Kidney tubule cell (primary cell): Measurements from ENCODE around the gene ORMDL3.
"Not testable (repeated sequence)": the region's sequence is repeated elsewhere in the genome, so short reads cannot be mapped to it uniquely, and the experiment has no call there.

Source experiments
- DNase-seq: peaks from one replicate; pipeline ENCODE4 v3.0.0-alpha.2; 2018; ENCODE audit warnings: low spot score

ORMDL3 gene

DNA sequence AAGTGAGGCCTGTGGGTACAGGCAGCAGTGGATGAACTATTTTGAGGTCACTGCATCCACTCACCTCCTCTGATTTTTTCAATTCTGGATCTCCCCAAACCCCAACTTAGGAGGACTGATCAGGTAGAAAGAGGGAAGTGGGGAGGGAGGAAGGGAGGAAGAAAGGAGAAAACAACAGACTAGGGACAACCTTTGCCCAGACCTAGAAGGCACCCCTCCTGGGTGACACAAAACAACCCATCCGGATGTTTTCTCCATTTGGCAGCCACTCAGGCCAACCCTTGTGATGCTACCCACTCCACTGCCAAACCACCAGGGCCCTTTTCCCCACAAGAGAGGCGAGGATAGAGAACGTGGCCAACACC, 2.7 kb downstream of the ORMDL3 start:
- DNase-seq, result no peak

GRCh38 chr17:39923836-39924690, 3.3 kb downstream of the ORMDL3 start:
- peak; percentile 14 for DNase-seq

DNA sequence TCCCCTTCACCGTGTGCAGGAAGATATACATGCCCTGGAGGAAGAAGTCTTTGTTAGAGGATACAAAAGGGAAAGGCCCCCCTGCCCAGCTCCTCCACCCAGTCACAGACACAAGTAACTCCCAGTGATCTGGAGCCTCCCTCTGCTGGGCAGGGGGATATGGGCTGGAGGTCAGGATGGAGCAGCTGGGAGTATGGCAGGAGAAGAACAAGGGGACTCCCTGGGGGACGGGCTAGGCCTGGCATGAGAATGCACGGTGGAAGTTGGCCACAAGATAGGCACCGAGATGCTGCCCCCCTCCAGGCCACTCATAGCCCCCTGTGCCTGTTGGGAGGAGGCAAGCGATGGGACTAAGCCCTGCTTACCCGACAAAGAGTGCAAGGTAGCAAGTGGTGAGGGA, 4.2 kb downstream of the ORMDL3 start:
- DNase-seq, result no peak

GRCh38 chr17:39922006-39922405, 5.4 kb downstream of the ORMDL3 start:
- no peak for DNase-seq

GRCh38 chr17:39921323-39921722, 6.1 kb downstream of the ORMDL3 start:
- DNase-seq, result no peak

GRCh38 chr17:39920218-39921210, 6.9 kb downstream of the ORMDL3 start:
- no peak for DNase-seq

- DNase-seq, result no peak
Observed at GRCh38 chr17:39919087-39919683, 8.2 kb downstream of the ORMDL3 start.

DNA sequence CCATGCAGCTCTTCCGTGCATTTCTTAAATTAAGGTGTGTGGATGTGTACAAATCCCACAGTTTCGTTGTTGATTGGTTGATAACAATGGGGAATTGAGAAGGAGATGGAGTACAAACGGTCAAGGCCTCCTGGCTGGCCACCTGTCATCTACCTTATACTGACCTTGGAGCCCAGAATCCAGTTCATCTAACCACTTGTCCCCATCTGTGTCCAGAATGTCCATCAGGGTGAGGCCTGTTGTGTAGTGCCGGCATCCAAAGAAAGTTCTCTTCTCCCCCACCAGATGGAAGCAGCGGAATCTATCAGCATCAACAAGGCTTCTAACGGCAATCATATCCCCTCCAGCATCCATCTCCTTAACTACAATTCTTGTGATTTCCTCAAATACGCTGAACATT, 10.5 kb downstream of the ORMDL3 start:
- no peak for DNase-seq

DNA sequence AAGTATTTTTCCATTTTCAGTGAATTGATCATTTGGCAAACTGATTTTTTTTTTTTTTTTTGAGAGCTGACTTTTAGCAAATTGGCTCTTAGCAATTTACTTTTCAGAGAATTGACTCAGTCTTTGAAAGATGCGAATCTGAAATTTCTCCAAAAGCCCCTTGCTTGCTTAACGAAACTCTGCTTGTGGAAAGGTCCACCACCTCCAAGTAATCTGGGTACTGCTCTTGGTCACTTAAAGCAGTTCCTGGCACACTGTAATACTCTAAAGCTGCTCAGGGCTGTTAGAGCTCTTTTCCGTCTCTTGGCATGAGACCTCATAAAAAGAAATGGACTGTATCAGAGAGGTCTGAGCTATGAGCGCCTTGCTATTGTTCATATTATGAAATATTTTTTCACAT, 11.8 kb downstream of the ORMDL3 start:
- DNase-seq, result no peak

DNA sequence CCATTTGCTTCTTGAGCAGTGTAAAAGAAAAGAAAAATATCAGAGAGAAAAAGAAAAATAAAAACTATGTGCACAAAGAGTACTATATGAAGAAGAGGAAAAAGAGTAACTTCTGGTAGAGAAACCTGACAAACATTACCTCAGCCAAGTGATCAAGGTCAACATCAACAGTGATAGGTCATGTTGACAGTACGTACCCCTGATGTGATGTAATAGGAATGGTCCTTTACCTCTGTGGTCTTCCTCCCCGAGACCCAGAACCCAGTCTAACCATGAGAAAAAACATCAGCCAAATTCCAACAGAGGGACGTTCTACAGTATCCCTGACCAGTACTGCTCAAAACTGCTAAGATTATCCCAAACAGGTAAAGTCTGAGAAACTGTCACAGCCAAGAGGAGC, 13.4 kb downstream of the ORMDL3 start:
- no peak for DNase-seq

DNA sequence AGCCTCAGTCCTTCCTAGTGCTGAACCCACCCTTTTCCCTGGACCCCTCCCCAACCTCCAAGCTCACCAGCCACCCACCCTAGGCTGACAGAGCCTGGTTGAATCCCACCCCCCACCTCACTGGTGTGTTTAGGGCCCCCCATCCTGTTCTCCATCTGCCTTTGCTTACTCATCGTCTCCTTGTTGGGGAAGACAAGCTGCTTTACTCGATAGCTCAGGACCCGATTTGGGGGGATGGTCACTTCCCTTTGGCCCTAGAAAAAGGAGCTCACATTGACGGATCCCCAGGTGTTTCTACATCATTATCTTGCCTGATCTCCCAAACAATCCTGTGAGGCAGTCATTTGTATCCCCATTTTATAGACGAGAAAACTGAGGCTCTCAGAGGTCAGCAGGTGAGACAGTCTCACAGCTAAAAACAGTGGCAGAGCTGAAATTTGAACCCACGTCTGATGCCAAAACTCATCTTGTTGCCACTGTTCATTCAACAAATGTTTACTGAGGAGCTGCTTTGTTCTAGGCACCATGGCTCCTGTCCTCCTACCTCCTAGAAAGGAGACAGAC, 18.5 kb downstream of the ORMDL3 start:
- DNase-seq, result no peak

- no peak for DNase-seq
Observed at GRCh38 chr17:39904990-39905288, 22.5 kb downstream of the ORMDL3 start.

GRCh38 chr17:39903158-39903884, 24.1 kb downstream of the ORMDL3 start:
- DNase-seq, result peak; percentile 7

DNA sequence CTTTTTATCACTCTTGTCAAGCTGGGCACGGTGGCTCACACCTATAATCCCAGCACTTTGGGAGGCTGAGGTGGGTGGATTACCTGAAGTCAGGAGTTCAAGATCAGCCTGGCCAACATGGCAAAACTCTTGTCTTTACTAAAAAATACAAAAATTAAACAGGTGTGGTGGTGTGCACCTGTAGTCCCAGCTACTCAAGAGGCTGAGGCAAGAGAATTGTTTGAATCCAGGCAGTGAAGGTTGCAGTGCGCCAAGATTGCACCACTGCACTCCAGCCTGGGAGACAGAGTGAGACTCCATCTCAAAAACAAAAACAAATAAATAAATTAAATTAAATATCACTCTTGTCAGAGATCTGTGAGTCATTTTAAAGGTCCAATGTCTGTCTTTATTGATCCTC, 25.4 kb downstream of the ORMDL3 start:
- not testable (repeated sequence) for DNase-seq

GRCh38 chr17:39899215-39899614, 28.2 kb downstream of the ORMDL3 start:
- DNase-seq, result no peak

DNA sequence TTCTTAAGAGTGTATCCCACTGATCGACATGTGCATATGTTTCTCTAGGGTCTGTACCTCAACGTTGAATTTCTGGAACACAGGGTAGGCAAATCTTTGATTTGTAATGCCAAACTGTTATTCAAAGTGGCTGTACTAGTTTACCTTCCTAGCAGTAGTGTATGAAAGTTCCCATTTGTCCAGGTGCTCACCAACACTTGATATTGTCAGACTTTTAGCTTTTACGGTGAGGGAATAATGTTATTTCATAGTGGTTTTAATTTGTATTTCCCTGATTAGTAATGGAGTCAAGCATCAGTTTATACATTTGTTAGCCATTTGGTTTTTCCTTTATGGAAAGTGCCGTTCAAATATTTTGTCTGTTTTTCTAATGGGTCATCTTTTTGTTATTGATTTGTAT, 29.3 kb downstream of the ORMDL3 start:
- no peak for DNase-seq

GRCh38 chr17:39894681-39895376, 32.6 kb downstream of the ORMDL3 start:
- DNase-seq, result no peak

DNA sequence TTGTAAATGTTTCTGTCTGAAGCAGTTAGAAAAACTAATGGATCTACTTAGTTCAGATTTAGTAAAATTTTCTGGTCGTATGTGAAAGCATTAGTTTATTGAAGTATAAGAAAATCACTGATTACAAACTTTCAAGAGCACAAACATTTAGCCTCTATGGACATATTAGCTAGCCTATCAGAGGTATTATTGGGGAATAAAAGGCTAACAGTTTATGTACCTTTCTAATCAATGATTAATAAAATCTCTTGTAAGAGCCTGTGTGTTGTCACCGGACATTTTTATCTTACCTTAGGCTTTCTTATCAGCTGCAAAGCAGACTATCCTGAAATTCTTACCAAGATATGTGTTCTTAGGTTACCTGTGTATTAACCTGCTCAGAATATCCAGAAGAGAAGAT, 38.2 kb downstream of the ORMDL3 start:
- DNase-seq, result peak; percentile 2

DNA sequence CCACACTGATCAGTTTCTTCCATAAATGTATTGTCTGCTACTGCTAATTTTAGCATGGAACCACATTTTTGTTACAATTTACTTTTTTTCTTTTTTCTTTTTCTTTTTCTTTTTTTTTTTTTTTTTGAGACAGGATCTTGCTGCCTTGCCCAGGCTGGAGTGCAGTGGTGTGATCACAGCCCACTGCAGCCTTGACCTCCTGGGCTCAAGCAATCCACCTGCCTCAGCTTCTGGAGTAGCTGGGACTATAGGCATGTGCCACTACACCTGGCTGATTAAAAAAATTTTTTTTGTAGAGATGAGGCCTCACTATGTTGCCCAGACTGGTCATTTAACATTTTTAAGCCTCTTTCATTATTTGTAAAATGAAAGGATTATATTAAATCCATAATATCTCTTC, 40.3 kb downstream of the ORMDL3 start:
- no peak for DNase-seq

DNA sequence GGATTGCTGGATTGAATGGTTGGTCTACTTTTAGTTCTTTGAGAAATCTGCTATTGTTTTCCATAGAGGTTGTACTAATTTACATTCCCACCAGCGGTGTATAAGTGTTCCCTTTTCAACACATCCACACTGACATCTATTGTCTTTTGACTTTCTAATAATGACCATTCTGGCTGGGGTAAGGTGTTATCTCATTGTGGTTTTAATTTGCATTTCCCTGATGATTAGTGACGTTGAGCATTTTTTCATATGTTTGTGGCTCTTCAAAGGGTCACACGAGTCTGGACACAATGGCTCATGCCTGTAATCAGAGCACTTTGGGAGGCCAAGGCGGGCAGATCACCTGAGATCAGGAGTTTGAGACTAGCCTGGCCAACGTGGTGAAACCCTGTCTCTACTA, 41.3 kb downstream of the ORMDL3 start:
- DNase-seq, result not testable (repeated sequence)

DNA sequence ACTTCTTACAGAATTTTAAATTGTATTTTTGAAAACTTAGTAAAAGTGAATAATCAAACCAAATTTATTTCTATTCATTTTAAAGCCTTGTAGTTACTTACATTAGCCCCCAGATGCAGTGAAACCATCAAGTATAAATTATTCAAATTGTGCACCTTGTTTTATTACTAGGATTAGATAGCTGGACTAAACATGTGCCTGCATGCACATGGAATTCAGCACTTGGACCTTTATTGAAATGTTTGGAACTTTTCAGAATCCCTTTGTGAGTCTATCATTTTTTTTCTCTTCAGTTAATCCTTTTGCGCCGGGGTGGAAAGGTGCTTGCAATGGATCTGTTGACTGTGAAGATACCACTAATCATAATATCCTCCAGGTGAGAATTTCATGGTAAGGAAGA, 54.6 kb downstream of the ORMDL3 start:
- peak; percentile 30 for DNase-seq
